Thyroid gland (tissue), 4 donors: ENCODE measurements around the gene UGP2. TPM values are rescaled to one million over a fixed set of nuclear protein-coding genes. Genes with fewer than 3 reads are reported as not detected.
"Not testable (repeated sequence)": the region's sequence is repeated elsewhere in the genome, so short reads cannot be mapped to it uniquely, and the experiment has no call there.

ENCODE experiments used
- DNase-seq, 2 donors: peaks; one replicate each; pipeline ENCODE4 v3.0.0-alpha.2; 2019
- H3K27ac ChIP-seq, 3 donors: fragments of 200-600 bp; sonication (generic); 1 replicate in 2 of 3; 2 replicates in 1 of 3; pipeline ENCODE4 v1.5.1; 2016 to 2019; ENCODE audit warnings: mild to moderate bottlenecking in 1 of 3, moderate library complexity in 1 of 3
- H3K27me3 ChIP-seq: fragments of 200-600 bp; sonication (generic); one replicate; pipeline ENCODE4 v1.5.1; 2019
- H3K36me3 ChIP-seq, 2 donors: fragments of 200-600 bp; sonication (generic); one replicate each; pipeline ENCODE4 v1.5.1; 2016 to 2019
- H3K4me1 ChIP-seq, 2 donors: fragments of 200-600 bp; sonication (generic); one replicate each; pipeline ENCODE4 v1.5.1; 2017 to 2019
- H3K4me3 ChIP-seq, 3 donors: fragments of 200-600 bp; sonication (generic); replicated peaks in 1 of 3; 1 replicate in 2 of 3; 2 replicates in 1 of 3; pipeline ENCODE4 v1.5.1; 2016; ENCODE audit warnings: mild to moderate bottlenecking in 1 of 3
- H3K9me3 ChIP-seq: fragments of 200-600 bp; sonication (generic); one replicate; pipeline ENCODE4 v1.5.1; 2017
- CTCF ChIP-seq, 6 experiments: fragments of 200-600 bp in 3 of 6; fragments of 450-650 bp in 3 of 6; sonication (generic) in 3 of 6; IDR thresholded peaks; one replicate each; pipeline ENCODE4 v1.5.1; 2016 to 2019; ENCODE audit warnings: antibody characterized with exemption in 6 of 6, mild to moderate bottlenecking in 2 of 6, inconsistent platforms in 1 of 6, moderate library complexity in 1 of 6
- POLR2A ChIP-seq, 2 donors: fragments of 450-650 bp; IDR thresholded peaks; one replicate each; pipeline ENCODE4 v1.6.1; 2017; ENCODE audit warnings: antibody characterized with exemption in 2 of 2, mild to moderate bottlenecking in 2 of 2, moderate library complexity in 1 of 2
- WGBS, 2 donors: methylation state at CpG; one replicate each; pipeline ENCODE4 v1.1.5; 2017; 5-methylcytosine and 5-hydroxymethylcytosine counted together
- intact Hi-C: fragments of 100-400 bp; cut with DNase I; formaldehyde crosslinking; loops from one replicate; pipeline ENCODE4 v1.15.1; 2023
- total RNA-seq, 4 donors: library from RNA; depleted of rRNA; stranded (reverse); fragments of >200 nt; gene quantifications; one replicate each; pipeline ENCODE4 v1.2.3, GENCODE V29; 2016

Gene UGP2
- total RNA-seq, 4 donors from 2014 or later, result 120 to 140 (median 133) TPM

DNA sequence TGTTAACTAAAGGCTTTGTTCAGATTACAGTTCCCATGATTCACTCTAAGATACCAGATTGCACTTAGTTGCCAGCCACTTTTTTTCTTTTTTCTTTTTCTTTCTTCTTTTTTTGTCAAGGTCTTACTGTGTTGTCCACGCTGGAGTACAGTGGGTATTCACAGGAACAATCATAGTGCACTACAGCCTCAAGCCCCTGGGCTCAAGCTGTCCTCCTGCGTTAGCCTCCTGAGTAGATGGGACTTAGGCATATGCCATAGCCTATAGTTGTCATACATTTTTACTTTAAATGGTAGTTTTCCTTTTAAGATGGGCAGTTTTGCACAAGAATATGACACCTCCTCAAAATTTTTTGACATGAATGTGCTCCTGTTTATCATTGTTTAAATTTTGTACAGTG is 2.1 kb downstream of the UGP2 start:
- Histone ChIP-seq H3K27me3 (no peaks in the 10 kb centered on the region), H3K4me1 (peaks cover 12 to 39% of the 10 kb centered on the region in 2 donors), H3K9me3 (no peaks in the 10 kb centered on the region), H3K4me3 (no peak overlapping the region), H3K36me3 (no peaks in the 10 kb centered on the region), H3K27ac (no peak overlapping the region)
- TF ChIP-seq POLR2A (IDR thresholded peaks at IDR 0.05) (no peak), CTCF (IDR thresholded peaks at IDR 0.05) (no peak)
- intact Hi-C loops, result no loop called here
- WGBS, 2 donors, result 87 to 90% methylated on average over 2 of the region's 2 CpGs
- no peak for DNase-seq

GRCh38 chr2:63844616-63845015 is 2.9 kb downstream of the UGP2 start:
- H3K36me3 ChIP-seq, result no peaks in the 10 kb centered on the region
- no peak for TF ChIP-seq POLR2A (IDR thresholded peaks at IDR 0.05)
- no peaks in the 10 kb centered on the region for H3K9me3 ChIP-seq
- H3K27ac ChIP-seq, result no peak overlapping the region
- intact Hi-C loops, result no loop called here
- DNase-seq, result no peak
- H3K4me3 ChIP-seq, result no peak overlapping the region
- H3K4me1 ChIP-seq, result peaks cover 16 to 42% of the 10 kb centered on the region in 2 donors
- no peaks in the 10 kb centered on the region for H3K27me3 ChIP-seq
- WGBS, 2 donors, result 77 to 87% methylated on average over 3 of the region's 3 CpGs

GRCh38 chr2:63845866-63846265 is 4.2 kb downstream of the UGP2 start:
- DNase-seq, result no peak
- no peaks in the 10 kb centered on the region for H3K9me3 ChIP-seq
- H3K4me3 ChIP-seq, result no peak overlapping the region
- TF ChIP-seq POLR2A (IDR thresholded peaks at IDR 0.05), result no peak
- TF ChIP-seq CTCF (IDR thresholded peaks at IDR 0.05), result no peak
- H3K36me3 ChIP-seq, result no peaks in the 10 kb centered on the region
- H3K4me1 ChIP-seq, result peaks cover 16 to 42% of the 10 kb centered on the region in 2 donors
- intact Hi-C loops, result no loop called here
- 88 to 93% methylated on average over 3 of the region's 3 CpGs for WGBS, 2 donors
- H3K27me3 ChIP-seq, result no peaks in the 10 kb centered on the region
- H3K27ac ChIP-seq, result no peak overlapping the region

DNA sequence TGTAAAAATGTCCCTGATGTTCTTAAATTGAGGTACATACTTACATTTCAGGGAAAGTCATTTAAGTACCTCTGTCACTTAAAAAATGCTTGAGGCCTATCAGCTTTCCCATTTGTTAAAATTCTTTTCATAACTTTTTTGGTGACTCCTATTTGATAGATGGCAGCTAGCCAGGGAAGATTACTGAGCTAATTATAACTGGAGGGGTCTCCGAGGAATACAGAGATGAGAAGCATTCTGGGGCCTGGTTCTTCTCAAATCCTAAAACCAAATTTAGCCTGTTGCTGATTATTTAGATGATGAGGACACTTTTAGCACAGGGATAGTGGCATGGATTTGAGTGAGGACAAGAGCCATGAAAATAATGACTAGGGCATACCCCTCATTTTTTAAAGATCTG is 4.8 kb downstream of the UGP2 start:
- Histone ChIP-seq H3K4me1 (peaks cover 16 to 48% of the 10 kb centered on the region in 2 donors), H3K27me3 (no peaks in the 10 kb centered on the region), H3K4me3 (no peak overlapping the region), H3K27ac (no peak overlapping the region), H3K9me3 (no peaks in the 10 kb centered on the region), H3K36me3 (no peaks in the 10 kb centered on the region)
- 75 to 80% methylated on average over 1 of the region's 1 CpG for WGBS, 2 donors
- no peak for TF ChIP-seq CTCF (IDR thresholded peaks at IDR 0.05)
- TF ChIP-seq POLR2A (IDR thresholded peaks at IDR 0.05), result no peak
- intact Hi-C loops, result no loop called here
- no peak for DNase-seq

GRCh38 chr2:63847571-63847970 is 5.9 kb downstream of the UGP2 start:
- H3K4me1 ChIP-seq, result peaks cover 16 to 53% of the 10 kb centered on the region in 2 donors
- H3K4me3 ChIP-seq, H3K27me3 ChIP-seq, H3K27ac ChIP-seq, H3K36me3 ChIP-seq, intact Hi-C loops, DNase-seq, H3K9me3 ChIP-seq: not testable (repeated sequence)
- 96 to 97% methylated on average over 4 of the region's 4 CpGs for WGBS, 2 donors

GRCh38 chr2:63849381-63850203 is 7.9 kb downstream of the UGP2 start:
- Histone ChIP-seq H3K4me3 (no peak overlapping the region), H3K27ac (no peak overlapping the region), H3K9me3 (no peaks in the 10 kb centered on the region), H3K27me3 (no peaks in the 10 kb centered on the region), H3K36me3 (no peaks in the 10 kb centered on the region), H3K4me1 (peaks cover 16 to 51% of the 10 kb centered on the region in 2 donors)
- DNase-seq, result no peak
- intact Hi-C loops, result no loop called here
- 58 to 63% methylated on average over 7 of the region's 7 CpGs for WGBS, 2 donors
- no peak for TF ChIP-seq POLR2A (IDR thresholded peaks at IDR 0.05)
- TF ChIP-seq CTCF (IDR thresholded peaks at IDR 0.05), result no peak
